ENCODE measurements around the gene KRT81. TPM values are rescaled to one million over a fixed set of nuclear protein-coding genes. Genes with fewer than 3 reads are reported as not detected.

Gene KRT81
- total and polyA plus RNA-seq, 4 donors, result 0.02 to 0.61 (median 0.23) TPM

DNA sequence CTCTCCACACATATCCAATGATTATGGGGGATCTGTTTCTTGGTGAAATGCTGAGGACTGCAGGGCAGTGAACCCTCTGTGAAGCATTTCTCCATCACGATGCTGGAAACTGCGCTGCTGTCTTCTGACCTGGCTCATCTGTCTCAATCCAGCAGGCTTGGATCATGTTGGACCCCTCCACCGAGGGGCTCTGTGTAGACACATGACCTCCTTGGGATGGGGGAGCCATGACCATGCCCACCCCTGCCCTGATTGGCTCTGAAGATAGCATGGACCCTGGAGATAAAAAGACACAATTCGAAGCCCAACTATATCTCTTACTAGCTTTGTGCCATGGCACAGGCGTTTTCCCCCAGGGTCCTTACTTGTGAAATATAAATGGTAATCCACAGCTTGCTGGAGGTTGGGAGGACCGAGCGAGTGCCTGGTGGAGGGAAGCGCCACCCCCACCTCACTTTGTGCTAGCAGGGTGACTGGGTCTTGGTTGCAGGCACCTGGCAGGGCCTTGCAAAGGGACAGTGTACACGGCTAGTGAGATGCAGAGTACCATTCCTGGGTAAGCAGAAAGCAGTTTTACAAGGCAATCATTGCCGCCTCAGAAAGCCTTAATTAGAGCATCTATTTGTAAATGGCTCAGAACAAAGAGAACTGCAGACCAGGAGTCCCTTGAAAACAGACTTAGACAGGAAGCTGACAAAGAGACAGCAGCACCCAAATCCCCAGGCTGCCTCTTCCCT is 32.2 kb upstream of the KRT81 start:
- Histone ChIP-seq H3K4me3 (no peak overlapping the region), H3K36me3 (ENCODE audit: control insufficient read depth in 4 of 4, insufficient read depth in 4 of 4, low read length in 4 of 4) (no peaks in the 10 kb centered on the region), H3K9me3 (ENCODE audit: control insufficient read depth in 4 of 4, insufficient read depth in 3 of 4, low read length in 3 of 4) (no peaks in the 10 kb centered on the region), H3K9ac (ENCODE audit: insufficient read depth in 1 of 2, low read length in 2 of 2) (no peak overlapping the region), H3K27ac (ENCODE audit: low read depth in 1 of 2, low read length in 1 of 2) (no peak overlapping the region), H3K27me3 (ENCODE audit: control insufficient read depth in 3 of 3, insufficient read depth in 3 of 3, low read length in 2 of 3) (peaks cover 0 to 11% (median 8%) of the 10 kb centered on the region in 3 donors), H3K4me1 (ENCODE audit: control insufficient read depth in 5 of 5, insufficient read depth in 5 of 5, low read length in 5 of 5) (no peaks in the 10 kb centered on the region)
- TF ChIP-seq, protein P1, sequence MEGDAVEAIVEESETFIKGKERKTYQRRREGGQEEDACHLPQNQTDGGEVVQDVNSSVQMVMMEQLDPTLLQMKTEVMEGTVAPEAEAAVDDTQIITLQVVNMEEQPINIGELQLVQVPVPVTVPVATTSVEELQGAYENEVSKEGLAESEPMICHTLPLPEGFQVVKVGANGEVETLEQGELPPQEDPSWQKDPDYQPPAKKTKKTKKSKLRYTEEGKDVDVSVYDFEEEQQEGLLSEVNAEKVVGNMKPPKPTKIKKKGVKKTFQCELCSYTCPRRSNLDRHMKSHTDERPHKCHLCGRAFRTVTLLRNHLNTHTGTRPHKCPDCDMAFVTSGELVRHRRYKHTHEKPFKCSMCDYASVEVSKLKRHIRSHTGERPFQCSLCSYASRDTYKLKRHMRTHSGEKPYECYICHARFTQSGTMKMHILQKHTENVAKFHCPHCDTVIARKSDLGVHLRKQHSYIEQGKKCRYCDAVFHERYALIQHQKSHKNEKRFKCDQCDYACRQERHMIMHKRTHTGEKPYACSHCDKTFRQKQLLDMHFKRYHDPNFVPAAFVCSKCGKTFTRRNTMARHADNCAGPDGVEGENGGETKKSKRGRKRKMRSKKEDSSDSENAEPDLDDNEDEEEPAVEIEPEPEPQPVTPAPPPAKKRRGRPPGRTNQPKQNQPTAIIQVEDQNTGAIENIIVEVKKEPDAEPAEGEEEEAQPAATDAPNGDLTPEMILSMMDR (IDR thresholded peaks at IDR 0.05; ENCODE audit: control extremely low read depth, extremely low read depth), result no peak
- ATAC-seq (ENCODE audit: insufficient read depth, low FRiP score) (no peak), DNase-seq (no peak)
- WGBS, 2 donors, result 86 to 92% methylated on average over 10 of the region's 10 CpGs

DNA sequence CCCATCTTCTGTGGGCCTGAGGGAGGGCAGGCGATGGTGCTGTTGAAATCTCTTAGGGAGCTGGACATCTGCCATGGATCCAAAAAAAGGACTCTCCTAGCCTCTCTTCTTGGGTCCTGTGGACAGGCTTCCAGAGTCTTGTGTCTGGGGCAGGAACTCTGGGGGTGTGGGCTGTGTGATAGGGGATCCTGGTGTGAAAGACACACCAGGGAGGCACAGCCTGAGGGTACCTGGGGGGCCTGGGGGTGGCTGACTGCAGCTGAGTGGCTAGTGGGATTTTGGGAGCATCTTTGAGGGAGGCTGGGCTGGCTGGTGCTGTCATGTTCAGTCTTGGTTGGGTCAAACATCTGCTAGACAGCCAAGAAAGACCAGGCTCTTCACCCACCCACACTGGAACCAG is 31.7 kb upstream of the KRT81 start:
- no peak for DNase-seq
- Histone ChIP-seq H3K4me1 (ENCODE audit: control insufficient read depth in 5 of 5, insufficient read depth in 5 of 5, low read length in 5 of 5) (no peaks in the 10 kb centered on the region), H3K36me3 (ENCODE audit: control insufficient read depth in 4 of 4, insufficient read depth in 4 of 4, low read length in 4 of 4) (no peaks in the 10 kb centered on the region), H3K27ac (ENCODE audit: low read depth in 1 of 2, low read length in 1 of 2) (no peak overlapping the region), H3K9me3 (ENCODE audit: control insufficient read depth in 4 of 4, insufficient read depth in 3 of 4, low read length in 3 of 4) (no peaks in the 10 kb centered on the region), H3K9ac (ENCODE audit: insufficient read depth in 1 of 2, low read length in 2 of 2) (no peak overlapping the region), H3K27me3 (ENCODE audit: control insufficient read depth in 3 of 3, insufficient read depth in 3 of 3, low read length in 2 of 3) (peaks cover 0 to 11% (median 8%) of the 10 kb centered on the region in 3 donors), H3K4me3 (no peak overlapping the region)
- TF ChIP-seq, protein P1 (IDR thresholded peaks at IDR 0.05; ENCODE audit: control extremely low read depth, extremely low read depth), result no peak
- no peak for ATAC-seq (ENCODE audit: insufficient read depth, low FRiP score)
- WGBS, 2 donors, result 73 to 100% methylated on average over 1 of the region's 1 CpG

DNA sequence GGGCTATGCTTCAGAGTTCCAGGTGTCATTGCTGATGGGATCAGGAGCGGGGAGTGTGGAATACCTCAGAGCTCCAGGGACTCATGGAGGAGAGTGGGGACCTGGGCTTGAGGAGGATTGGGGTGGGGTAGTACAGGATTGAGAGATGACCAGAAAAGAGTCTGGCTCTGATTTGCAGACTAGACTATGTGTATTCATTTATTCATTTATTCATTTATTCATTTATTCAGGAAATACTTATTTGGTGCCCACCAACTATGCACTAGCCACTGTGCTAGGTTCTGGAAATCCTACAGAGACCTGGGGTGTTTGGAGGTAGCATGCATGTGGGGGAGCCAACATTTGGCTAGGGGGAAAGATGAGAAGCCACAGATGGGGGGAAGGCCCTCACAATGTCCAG is 30.7 kb upstream of the KRT81 start:
- WGBS, 2 donors, result 95 to 100% methylated on average over 1 of the region's 1 CpG
- no peak for ATAC-seq (ENCODE audit: insufficient read depth, low FRiP score)
- no peak overlapping the region for H3K27ac ChIP-seq (ENCODE audit: low read depth in 1 of 2, low read length in 1 of 2)
- TF ChIP-seq, protein P1 (IDR thresholded peaks at IDR 0.05; ENCODE audit: control extremely low read depth, extremely low read depth), result no peak
- H3K36me3 ChIP-seq (ENCODE audit: control insufficient read depth in 4 of 4, insufficient read depth in 4 of 4, low read length in 4 of 4), result no peaks in the 10 kb centered on the region
- H3K27me3 ChIP-seq (ENCODE audit: control insufficient read depth in 3 of 3, insufficient read depth in 3 of 3, low read length in 2 of 3), result peaks cover 0 to 11% (median 8%) of the 10 kb centered on the region in 3 donors
- no peak overlapping the region for H3K9ac ChIP-seq (ENCODE audit: insufficient read depth in 1 of 2, low read length in 2 of 2)
- DNase-seq, result no peak
- H3K4me3 ChIP-seq, result no peak overlapping the region
- no peaks in the 10 kb centered on the region for H3K4me1 ChIP-seq (ENCODE audit: control insufficient read depth in 5 of 5, insufficient read depth in 5 of 5, low read length in 5 of 5)
- no peaks in the 10 kb centered on the region for H3K9me3 ChIP-seq (ENCODE audit: control insufficient read depth in 4 of 4, insufficient read depth in 3 of 4, low read length in 3 of 4)
